Hematopoietic multipotent progenitor cell treated with erythropoietin and hydrocortisone succinate and interleukin-3 and kit ligand, for 6 days (in vitro differentiated cells): ENCODE results near the gene EEF1A2.

ENCODE experiments used
- DNase-seq: peaks from one replicate; pipeline ENCODE4 v3.0.0-alpha.2; 2015

The EEF1A2 gene

GRCh38 chr20:63497946-63498935 lies 642 bp downstream of the EEF1A2 start:
- no peak for DNase-seq

- DNase-seq = no peak
Measured at GRCh38 chr20:63497138-63497945, 1.5 kb downstream of the EEF1A2 start.

GRCh38 chr20:63496596-63497120 lies 2.2 kb downstream of the EEF1A2 start:
- DNase-seq = no peak

- DNase-seq = peak; percentile 84
Measured at GRCh38 chr20:63495741-63496595, 2.9 kb downstream of the EEF1A2 start.

- DNase-seq = no peak
Measured at GRCh38 chr20:63495167-63495720, 3.6 kb downstream of the EEF1A2 start.

- no peak for DNase-seq
Measured at GRCh38 chr20:63494420-63495166, 4.3 kb downstream of the EEF1A2 start.

GRCh38 chr20:63494084-63494419 lies 4.8 kb downstream of the EEF1A2 start:
- DNase-seq = no peak

GRCh38 chr20:63493563-63494020 lies 5.3 kb downstream of the EEF1A2 start:
- no peak for DNase-seq

- DNase-seq = no peak
Measured at GRCh38 chr20:63492982-63493381, 5.9 kb downstream of the EEF1A2 start.

- no peak for DNase-seq
Measured at GRCh38 chr20:63492518-63492917, 6.4 kb downstream of the EEF1A2 start.

GRCh38 chr20:63491635-63492230 lies 7.2 kb downstream of the EEF1A2 start:
- no peak for DNase-seq

GRCh38 chr20:63491078-63491477 lies 7.8 kb downstream of the EEF1A2 start:
- no peak for DNase-seq

GRCh38 chr20:63490416-63490815 lies 8.5 kb downstream of the EEF1A2 start:
- DNase-seq = no peak

- no peak for DNase-seq
Measured at GRCh38 chr20:63488315-63489251, 10.3 kb downstream of the EEF1A2 start.

- DNase-seq = no peak
Measured at GRCh38 chr20:63487781-63488241, 11.1 kb downstream of the EEF1A2 start.

- DNase-seq = no peak
Measured at GRCh38 chr20:63487116-63487764, 11.6 kb downstream of the EEF1A2 start.

GRCh38 chr20:63486300-63486855 lies 12.5 kb downstream of the EEF1A2 start:
- no peak for DNase-seq

GRCh38 chr20:63484651-63485403 lies 14.1 kb downstream of the EEF1A2 start:
- no peak for DNase-seq
